Measurements from ENCODE around the gene SPAG4. TPM values are rescaled to one million over a fixed set of nuclear protein-coding genes. Genes with fewer than 3 reads are reported as not detected.

The SPAG4 gene
- polyA plus RNA-seq, 1 donor: 1.5 TPM

DNA sequence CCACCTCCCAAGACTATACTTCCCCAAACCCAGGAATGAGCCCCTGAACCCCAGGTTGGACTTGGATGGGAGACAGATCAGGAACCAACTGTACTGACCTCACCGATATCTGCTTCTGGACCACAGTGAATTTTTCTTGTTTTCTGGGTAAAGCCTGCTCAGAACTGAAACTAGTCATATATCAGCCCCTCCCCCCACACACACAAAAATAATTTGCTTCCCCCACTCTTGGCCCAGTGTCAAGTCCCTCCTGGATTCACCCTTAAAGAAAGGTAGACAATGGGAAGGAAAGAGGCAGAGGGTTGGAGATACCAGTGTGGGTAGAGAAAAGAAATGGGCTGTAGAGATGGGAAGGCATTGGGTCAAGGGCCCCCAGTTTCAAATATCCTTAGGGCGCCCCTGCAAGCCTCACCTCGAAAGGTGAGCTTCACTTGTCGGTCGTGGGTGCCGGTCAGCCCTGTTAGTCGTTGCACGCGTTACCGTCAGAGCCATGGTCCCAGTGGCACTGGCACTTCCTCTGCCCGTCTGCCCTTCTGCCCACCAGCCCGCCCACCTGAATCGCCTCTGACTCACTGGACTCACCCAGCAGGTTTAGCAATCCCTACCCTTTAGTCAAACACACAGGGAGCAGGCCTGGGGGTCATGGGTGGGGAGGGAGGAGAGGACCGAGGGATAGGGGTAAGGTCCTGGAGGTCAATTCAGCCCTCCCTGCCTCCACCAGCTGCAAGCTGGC, 8.5 kb upstream of the SPAG4 start:
- no peak overlapping the region for H3K4me3 ChIP-seq (ENCODE audit: low read length)
- H3K4me1 ChIP-seq (ENCODE audit: control insufficient read depth, insufficient read depth, low read length): peaks cover 4% of the 10 kb centered on the region
- peaks cover 3% of the 10 kb centered on the region for H3K27me3 ChIP-seq (ENCODE audit: control insufficient read depth, insufficient read depth, low read length)
- H3K9me3 ChIP-seq (ENCODE audit: control insufficient read depth, low read depth, low read length): no peaks in the 10 kb centered on the region
- WGBS (ENCODE audit: insufficient coverage, low lambda C conversion rate): no CpG with 5 or more reads among the region's 14 CpGs
- H3K27ac ChIP-seq (ENCODE audit: low read length): no peak overlapping the region
- no peaks in the 10 kb centered on the region for H3K36me3 ChIP-seq (ENCODE audit: control insufficient read depth, insufficient read depth, low read length)
- no peak for DNase-seq

DNA sequence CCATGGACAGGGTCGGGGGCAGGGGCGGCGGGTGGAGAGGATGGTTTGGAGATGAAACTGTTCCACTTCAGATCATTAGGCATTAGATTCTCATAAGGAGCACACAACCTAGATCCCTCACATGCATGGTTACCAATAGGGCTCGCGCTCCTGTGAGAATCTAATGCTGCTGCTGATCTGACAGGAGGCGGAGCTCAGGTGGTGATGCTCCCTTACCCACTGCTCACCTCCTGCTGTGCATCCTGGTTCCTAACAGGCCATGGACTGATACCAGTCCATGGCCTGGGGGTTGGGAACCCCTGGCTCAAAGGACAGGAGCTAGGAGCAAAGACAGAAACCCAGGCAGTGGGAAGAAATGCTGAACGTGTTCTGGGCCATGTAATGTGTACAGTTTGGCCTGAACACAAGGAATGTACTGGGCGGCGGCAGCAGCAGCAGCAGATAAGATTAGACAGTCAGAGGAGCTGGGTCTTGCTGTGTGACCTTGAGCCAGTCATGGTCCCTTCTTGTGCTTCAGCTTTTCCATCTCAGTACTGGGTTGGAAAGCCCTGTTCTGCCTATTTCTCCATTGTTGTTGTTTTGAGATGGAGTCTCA, 4.7 kb upstream of the SPAG4 start:
- no peak overlapping the region for H3K27ac ChIP-seq (ENCODE audit: low read length)
- H3K4me3 ChIP-seq (ENCODE audit: low read length): no peak overlapping the region
- peaks cover 1% of the 10 kb centered on the region for H3K9me3 ChIP-seq (ENCODE audit: control insufficient read depth, low read depth, low read length)
- WGBS (ENCODE audit: insufficient coverage, low lambda C conversion rate): no CpG with 5 or more reads among the region's 9 CpGs
- H3K27me3 ChIP-seq (ENCODE audit: control insufficient read depth, insufficient read depth, low read length): peaks cover 4% of the 10 kb centered on the region
- peaks cover 4% of the 10 kb centered on the region for H3K4me1 ChIP-seq (ENCODE audit: control insufficient read depth, insufficient read depth, low read length)
- DNase-seq: no peak
- no peaks in the 10 kb centered on the region for H3K36me3 ChIP-seq (ENCODE audit: control insufficient read depth, insufficient read depth, low read length)

DNA sequence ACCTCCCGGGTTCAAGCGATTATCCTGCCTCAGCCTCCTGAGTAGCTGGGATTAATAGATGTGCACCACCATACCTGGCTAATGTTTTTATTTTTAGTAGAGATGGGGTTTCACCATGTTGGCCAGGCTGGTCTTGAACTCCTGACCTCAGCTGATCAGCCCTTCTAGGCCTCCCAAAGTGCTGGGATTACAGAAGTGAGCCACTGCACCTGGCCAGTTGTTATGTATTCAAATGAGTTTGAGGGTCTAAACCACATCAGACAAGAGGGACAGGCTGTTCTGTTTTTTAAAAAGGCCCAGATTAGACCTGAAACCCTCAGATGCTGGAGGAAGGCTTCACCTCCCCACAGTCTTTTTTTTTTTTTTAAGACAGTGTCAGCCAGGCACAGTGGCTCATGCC, 4.1 kb upstream of the SPAG4 start:
- Histone ChIP-seq H3K9me3 (ENCODE audit: control insufficient read depth, low read depth, low read length) (peaks cover 3% of the 10 kb centered on the region), H3K27ac (ENCODE audit: low read length) (no peak overlapping the region), H3K4me1 (ENCODE audit: control insufficient read depth, insufficient read depth, low read length) (peaks cover 4% of the 10 kb centered on the region), H3K36me3 (ENCODE audit: control insufficient read depth, insufficient read depth, low read length) (no peaks in the 10 kb centered on the region), H3K27me3 (ENCODE audit: control insufficient read depth, insufficient read depth, low read length) (peaks cover 4% of the 10 kb centered on the region), H3K4me3 (ENCODE audit: low read length) (no peak overlapping the region)
- no CpG with 5 or more reads among the region's 2 CpGs for WGBS (ENCODE audit: insufficient coverage, low lambda C conversion rate)
- no peak for DNase-seq

DNA sequence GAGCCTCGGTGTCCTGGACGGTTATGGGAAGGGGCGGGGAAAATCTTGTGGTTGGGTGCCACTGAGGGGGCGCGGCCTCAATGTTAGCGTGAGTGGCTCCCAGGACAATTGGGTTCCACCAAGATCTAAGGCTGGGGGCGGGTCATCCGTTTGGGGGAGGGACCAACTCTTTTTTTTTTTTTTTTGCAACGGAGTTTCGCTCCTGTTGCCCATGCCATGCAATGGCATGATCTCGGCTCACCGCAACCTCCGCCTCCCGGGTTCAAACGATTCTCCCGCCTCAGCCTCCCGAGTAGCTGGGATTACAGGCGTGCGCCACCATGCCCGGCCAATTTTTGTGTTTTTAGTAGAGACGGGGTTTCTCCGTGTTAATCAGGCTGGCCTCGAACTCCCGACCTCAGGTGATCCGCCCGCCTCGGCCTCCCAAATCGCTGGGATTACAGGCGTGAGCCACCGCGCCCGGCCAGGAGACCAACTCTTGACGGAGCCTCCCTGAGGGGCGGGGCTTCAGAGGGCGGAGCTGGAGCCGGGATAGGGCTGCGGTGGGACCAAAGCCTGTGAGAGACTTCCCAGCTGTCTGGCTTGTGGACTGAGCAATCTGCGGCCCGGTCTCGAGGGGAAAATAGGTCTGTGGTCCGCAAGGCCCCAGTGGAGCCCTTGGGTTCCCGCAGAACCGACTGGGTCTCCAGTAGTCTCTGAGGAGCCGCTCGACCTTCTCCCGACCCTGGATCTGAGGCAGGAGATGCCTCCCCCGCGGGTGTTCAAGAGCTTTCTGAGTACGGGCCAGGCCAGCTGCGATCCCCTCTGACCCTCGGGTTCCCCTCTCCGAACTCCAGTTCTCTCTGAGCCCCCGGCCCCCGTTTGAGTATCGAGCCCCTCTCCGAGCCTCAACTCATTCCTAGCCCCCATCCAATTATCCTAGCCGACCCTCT, 1.1 kb downstream of the SPAG4 start:
- Histone ChIP-seq H3K4me1 (ENCODE audit: control insufficient read depth, insufficient read depth, low read length) (peaks cover 23% of the 10 kb centered on the region), H3K9me3 (ENCODE audit: control insufficient read depth, low read depth, low read length) (peaks cover 6% of the 10 kb centered on the region), H3K27ac (ENCODE audit: low read length) (no peak overlapping the region), H3K36me3 (ENCODE audit: control insufficient read depth, insufficient read depth, low read length) (no peaks in the 10 kb centered on the region), H3K27me3 (ENCODE audit: control insufficient read depth, insufficient read depth, low read length) (peaks cover 24% of the 10 kb centered on the region), H3K4me3 (ENCODE audit: low read length) (peak overlapping the region; percentile 29)
- DNase-seq: peak; percentile 69 to 80
- WGBS (ENCODE audit: insufficient coverage, low lambda C conversion rate): no CpG with 5 or more reads among the region's 57 CpGs

DNA sequence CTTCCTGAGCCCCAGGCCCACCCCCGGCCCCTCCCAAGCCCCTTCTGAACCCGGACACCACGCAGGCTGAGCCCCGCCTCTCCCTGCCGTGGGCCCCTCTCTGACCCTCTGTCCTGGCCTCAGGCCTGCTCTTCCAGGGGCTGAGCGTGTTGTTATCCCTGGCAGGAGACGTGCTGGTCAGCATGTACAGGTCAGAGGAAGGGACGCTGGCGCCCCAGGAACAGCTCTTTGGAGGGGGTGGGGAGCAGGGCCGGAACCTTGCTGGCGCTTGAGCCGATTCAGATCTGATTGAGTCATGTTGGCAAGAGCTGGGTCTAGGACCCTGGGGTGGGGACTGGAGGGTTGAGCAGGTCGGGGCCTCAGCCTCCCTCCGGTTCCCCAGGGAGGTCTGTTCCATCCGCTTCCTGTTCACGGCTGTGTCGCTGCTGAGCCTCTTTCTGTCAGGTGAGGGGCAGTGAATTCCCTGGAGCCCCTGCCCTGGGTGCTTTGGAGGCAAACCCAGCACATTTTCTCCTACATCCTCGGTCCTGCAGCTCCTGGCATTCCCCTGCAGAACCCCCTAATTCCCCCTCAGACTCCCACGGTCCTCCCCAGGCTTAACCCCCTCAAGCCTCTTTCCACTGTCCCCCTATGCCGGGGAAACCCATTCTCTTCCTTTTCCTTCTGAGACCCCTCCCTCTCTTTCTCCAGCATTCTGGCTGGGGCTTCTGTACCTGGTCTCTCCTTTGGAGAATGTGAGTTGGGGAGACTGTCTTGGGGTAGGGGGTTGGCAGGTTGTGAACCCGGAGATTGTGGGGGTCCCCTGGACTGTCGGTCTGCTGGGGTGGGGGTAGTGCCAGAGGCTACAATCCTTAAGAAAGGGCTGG, 2.0 kb downstream of the SPAG4 start:
- peaks cover 23% of the 10 kb centered on the region for H3K4me1 ChIP-seq (ENCODE audit: control insufficient read depth, insufficient read depth, low read length)
- H3K27me3 ChIP-seq (ENCODE audit: control insufficient read depth, insufficient read depth, low read length): peaks cover 24% of the 10 kb centered on the region
- peak overlapping the region; percentile 29 for H3K4me3 ChIP-seq (ENCODE audit: low read length)
- peaks cover 6% of the 10 kb centered on the region for H3K9me3 ChIP-seq (ENCODE audit: control insufficient read depth, low read depth, low read length)
- H3K27ac ChIP-seq (ENCODE audit: low read length): no peak overlapping the region
- WGBS (ENCODE audit: insufficient coverage, low lambda C conversion rate): 35% methylated on average over 2 of the region's 22 CpGs
- DNase-seq: peak in 1 of 2 donors; percentile 50
- H3K36me3 ChIP-seq (ENCODE audit: control insufficient read depth, insufficient read depth, low read length): no peaks in the 10 kb centered on the region

DNA sequence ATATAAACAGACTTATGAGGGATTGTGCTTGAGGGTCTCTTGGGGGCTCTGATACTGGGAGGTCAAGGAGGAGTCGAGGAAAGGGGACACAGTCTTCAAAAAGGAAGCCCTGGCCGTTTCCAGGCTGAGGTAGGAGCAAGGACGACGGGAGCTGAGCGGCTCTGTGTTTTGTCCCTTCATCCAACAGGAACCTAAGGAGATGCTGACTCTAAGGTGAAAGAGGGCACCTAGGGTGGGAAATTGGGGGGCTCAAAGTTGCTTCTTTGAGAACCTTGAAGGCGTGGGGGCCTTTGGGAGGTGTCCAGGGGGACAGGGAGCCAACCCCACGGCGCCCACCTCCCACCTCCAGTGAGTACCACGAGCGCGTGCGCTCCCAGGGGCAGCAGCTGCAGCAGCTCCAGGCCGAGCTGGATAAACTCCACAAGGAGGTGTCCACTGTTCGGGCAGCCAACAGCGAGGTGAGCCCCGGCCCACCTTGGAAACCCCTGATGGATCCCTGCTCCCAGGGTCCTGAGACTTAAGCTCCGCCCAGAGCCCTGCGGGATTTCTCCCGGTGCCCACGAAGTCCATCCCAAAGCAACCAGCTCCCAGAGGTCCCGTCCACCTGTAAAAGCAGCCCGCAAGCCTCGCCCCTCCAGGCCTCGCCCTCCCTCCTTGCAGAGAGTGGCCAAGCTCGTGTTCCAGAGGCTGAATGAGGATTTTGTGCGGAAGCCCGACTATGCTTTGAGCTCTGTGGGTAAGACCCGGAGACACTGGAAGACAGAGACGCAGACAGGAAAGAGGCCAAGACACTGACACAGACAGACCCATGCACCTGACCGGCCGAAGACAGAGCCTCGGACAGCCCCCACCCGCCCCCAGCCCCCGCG, 2.9 kb downstream of the SPAG4 start:
- Histone ChIP-seq H3K27ac (ENCODE audit: low read length) (no peak overlapping the region), H3K27me3 (ENCODE audit: control insufficient read depth, insufficient read depth, low read length) (peaks cover 24% of the 10 kb centered on the region), H3K4me3 (ENCODE audit: low read length) (peak overlapping the region; percentile 19), H3K36me3 (ENCODE audit: control insufficient read depth, insufficient read depth, low read length) (no peaks in the 10 kb centered on the region), H3K4me1 (ENCODE audit: control insufficient read depth, insufficient read depth, low read length) (peaks cover 23% of the 10 kb centered on the region), H3K9me3 (ENCODE audit: control insufficient read depth, low read depth, low read length) (peaks cover 6% of the 10 kb centered on the region)
- no CpG with 5 or more reads among the region's 35 CpGs for WGBS (ENCODE audit: insufficient coverage, low lambda C conversion rate)
- no peak for DNase-seq

DNA sequence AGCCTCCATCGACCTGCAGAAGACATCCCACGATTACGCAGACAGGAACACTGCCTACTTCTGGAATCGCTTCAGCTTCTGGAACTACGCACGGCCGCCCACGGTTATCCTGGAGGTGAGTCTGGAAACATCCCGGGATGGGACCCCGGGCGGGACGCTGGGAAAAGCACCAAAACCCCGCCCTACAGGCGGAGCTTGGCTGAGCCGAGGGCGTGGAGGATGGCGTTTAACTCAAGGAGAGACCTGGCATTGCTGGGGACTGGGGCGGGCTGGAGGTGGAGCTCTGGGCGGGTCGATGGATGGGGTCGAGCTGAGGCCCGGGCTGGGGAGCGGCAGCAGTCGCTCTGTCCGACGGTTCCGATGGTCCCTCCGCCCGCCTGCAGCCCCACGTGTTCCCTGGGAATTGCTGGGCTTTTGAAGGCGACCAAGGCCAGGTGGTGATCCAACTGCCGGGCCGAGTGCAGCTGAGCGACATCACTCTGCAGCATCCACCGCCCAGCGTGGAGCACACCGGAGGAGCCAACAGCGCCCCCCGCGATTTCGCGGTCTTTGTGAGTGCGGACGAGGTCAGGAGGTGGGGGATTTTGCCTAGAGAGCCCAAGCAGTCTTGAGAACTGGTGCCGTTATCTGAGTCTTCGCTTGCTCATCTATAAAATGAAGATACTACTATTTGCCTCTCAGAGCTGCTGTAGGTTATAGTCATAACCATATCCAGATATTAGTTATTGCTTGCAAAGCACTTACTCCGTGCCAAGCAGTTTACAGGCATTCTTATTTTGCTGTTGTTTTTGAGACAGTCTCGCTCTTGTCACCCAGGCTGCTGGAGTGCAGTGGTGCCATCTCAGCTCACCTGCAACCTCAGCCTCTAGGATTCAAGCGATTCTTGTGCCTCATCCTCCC, 3.8 kb downstream of the SPAG4 start:
- peaks cover 20% of the 10 kb centered on the region for H3K27me3 ChIP-seq (ENCODE audit: control insufficient read depth, insufficient read depth, low read length)
- no peaks in the 10 kb centered on the region for H3K36me3 ChIP-seq (ENCODE audit: control insufficient read depth, insufficient read depth, low read length)
- peak overlapping the region; percentile 27 for H3K4me3 ChIP-seq (ENCODE audit: low read length)
- H3K4me1 ChIP-seq (ENCODE audit: control insufficient read depth, insufficient read depth, low read length): peaks cover 23% of the 10 kb centered on the region
- H3K27ac ChIP-seq (ENCODE audit: low read length): no peak overlapping the region
- H3K9me3 ChIP-seq (ENCODE audit: control insufficient read depth, low read depth, low read length): peaks cover 6% of the 10 kb centered on the region
- peak; percentile 61 to 81 for DNase-seq
- WGBS (ENCODE audit: insufficient coverage, low lambda C conversion rate): 0% methylated on average over 2 of the region's 49 CpGs

DNA sequence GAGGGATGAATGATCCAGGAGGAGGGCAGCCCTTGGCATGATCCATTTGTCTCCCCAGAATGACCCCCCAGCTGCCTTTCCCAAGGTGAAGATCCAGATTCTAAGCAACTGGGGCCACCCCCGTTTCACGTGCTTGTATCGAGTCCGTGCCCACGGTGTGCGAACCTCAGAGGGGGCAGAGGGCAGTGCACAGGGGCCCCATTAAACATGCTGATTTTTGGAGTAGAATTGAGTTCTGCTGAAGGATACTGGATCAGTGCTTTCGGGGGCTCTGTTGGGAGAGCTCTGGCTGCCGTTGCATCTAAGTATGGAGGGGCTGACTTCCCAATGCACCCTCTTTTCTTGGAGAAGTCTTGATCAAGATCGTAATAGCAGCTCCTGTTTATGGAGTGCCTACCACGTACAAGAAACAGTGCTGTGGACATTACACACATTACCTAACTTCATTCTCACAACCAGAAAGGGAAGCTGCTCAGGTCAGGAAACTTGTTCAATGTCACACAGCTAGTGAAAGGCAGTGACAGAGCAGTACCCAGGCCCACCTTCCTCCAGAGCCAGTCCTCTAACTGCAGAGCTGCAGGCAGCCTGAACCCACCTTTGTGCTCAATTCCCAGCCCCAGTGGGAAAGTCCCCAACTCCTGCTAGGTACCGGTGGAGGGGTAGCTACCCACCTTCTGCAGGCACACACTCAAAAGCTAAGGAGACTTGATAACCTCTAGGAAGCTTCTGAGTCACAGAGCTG, 5.4 kb downstream of the SPAG4 start:
- Histone ChIP-seq H3K4me1 (ENCODE audit: control insufficient read depth, insufficient read depth, low read length) (peaks cover 19% of the 10 kb centered on the region), H3K27me3 (ENCODE audit: control insufficient read depth, insufficient read depth, low read length) (peaks cover 20% of the 10 kb centered on the region), H3K27ac (ENCODE audit: low read length) (no peak overlapping the region), H3K4me3 (ENCODE audit: low read length) (no peak overlapping the region), H3K36me3 (ENCODE audit: control insufficient read depth, insufficient read depth, low read length) (peaks cover 8% of the 10 kb centered on the region), H3K9me3 (ENCODE audit: control insufficient read depth, low read depth, low read length) (peaks cover 4% of the 10 kb centered on the region)
- WGBS (ENCODE audit: insufficient coverage, low lambda C conversion rate): no CpG with 5 or more reads among the region's 11 CpGs
- no peak for DNase-seq

Data from large intestine (tissue), 3 donors.